SK-N-MC (cell line): ENCODE results near the gene KCNQ1.

Experiments
- EZH2 ChIP-seq: fragments of 200-600 bp; sonication (generic); IDR thresholded peaks from one replicate; pipeline ENCODE4 v1.6.1; 2017; ENCODE audit warnings: antibody characterized with exemption
- POLR2AphosphoS5 ChIP-seq: IDR thresholded peaks from 2 replicates; pipeline ENCODE4 v1.6.1; 2012; ENCODE audit warnings: mild to moderate bottlenecking, low read depth, low read length, borderline replicate concordance

- TF ChIP-seq POLR2AphosphoS5 (no peak), EZH2 (no peak)
These were observed 37.4 kb downstream of the KCNQ1 start for GRCh38 chr11:2482204-2482603.
